Thymus (tissue), 11 donors: Measurements from ENCODE around the gene PNO1. TPM values are rescaled to one million over a fixed set of nuclear protein-coding genes. Genes with fewer than 3 reads are reported as not detected.

Experiments
- DNase-seq, 9 donors: peaks; one replicate each; pipeline ENCODE4 v3.0.0-alpha.2; 2013; ENCODE audit warnings: low spot score in 9 of 9, low read depth in 6 of 9, missing footprints in 1 of 9
- H3K27ac ChIP-seq, 2 donors: one replicate each; pipeline ENCODE4 v1.5.1; 2013; ENCODE audit warnings: control low read depth in 1 of 2, low read depth in 1 of 2, low read length in 1 of 2, mild to moderate bottlenecking in 1 of 2, moderate library complexity in 1 of 2
- H3K27me3 ChIP-seq, 2 donors: one replicate each; pipeline ENCODE4 v1.5.1; 2013; ENCODE audit warnings: low read length in 1 of 2; ENCODE audit not compliant: control insufficient read depth in 2 of 2, insufficient read depth in 1 of 2
- H3K36me3 ChIP-seq, 2 donors: one replicate each; pipeline ENCODE4 v1.5.1; 2013; ENCODE audit warnings: low read length in 1 of 2, mild to moderate bottlenecking in 1 of 2, moderate library complexity in 1 of 2; ENCODE audit not compliant: control insufficient read depth in 2 of 2, insufficient read depth in 2 of 2
- H3K4me1 ChIP-seq, 2 donors: one replicate each; pipeline ENCODE4 v1.5.1; 2013; ENCODE audit warnings: low read length in 2 of 2; ENCODE audit not compliant: control insufficient read depth in 2 of 2, insufficient read depth in 2 of 2
- H3K4me3 ChIP-seq, 2 donors: one replicate each; pipeline ENCODE4 v1.5.1; 2013; ENCODE audit warnings: low read length in 2 of 2, control low read depth in 1 of 2, mild to moderate bottlenecking in 1 of 2
- H3K9me3 ChIP-seq, 2 donors: one replicate each; pipeline ENCODE4 v1.5.1; 2013; ENCODE audit warnings: low read length in 1 of 2, mild to moderate bottlenecking in 1 of 2; ENCODE audit not compliant: control insufficient read depth in 2 of 2, insufficient read depth in 1 of 2
- WGBS: extraction: QIAGEN DNeasy Blood & Tissue Kit; methylation state at CpG from one replicate; pipeline ENCODE4 v1.1.7; 2013; 5-methylcytosine and 5-hydroxymethylcytosine counted together
- polyA plus RNA-seq: library from polyadenylated mRNA; stranded (reverse); fragments of 200-250 nt; gene quantifications from one replicate; pipeline ENCODE4 v1.2.3, GENCODE V29; 2013
- total RNA-seq: library from RNA; stranded (reverse); fragments of 120-200 nt; gene quantifications from one replicate; pipeline ENCODE4 v1.2.4, GENCODE V29; 2013
- donor health status: healthy.

PNO1 gene
- total and polyA plus RNA-seq, 2 donors, result 12.2 to 13.9 TPM

- 53% methylated on average over 8 of the region's 8 CpGs for WGBS
- no peaks in the 10 kb centered on the region for H3K27me3 ChIP-seq
Measured at GRCh38 chr2:68122680-68122964, 35.1 kb upstream of the PNO1 start.

GRCh38 chr2:68124321-68124720 lies 33.4 kb upstream of the PNO1 start:
- no peak for DNase-seq
- 79% methylated on average over 2 of the region's 2 CpGs for WGBS
- H3K4me3 ChIP-seq, result no peak overlapping the region
- no peaks in the 10 kb centered on the region for H3K36me3 ChIP-seq
- peaks cover 0 to 4% of the 10 kb centered on the region in 2 donors for H3K4me1 ChIP-seq
- H3K27ac ChIP-seq, result no peak overlapping the region
- H3K27me3 ChIP-seq, result no peaks in the 10 kb centered on the region
- H3K9me3 ChIP-seq, result no peaks in the 10 kb centered on the region

More at GRCh38 chr2:68122680-68122964, 35.1 kb upstream of the PNO1 start:
- Histone ChIP-seq H3K4me1 (peaks cover 0 to 4% of the 10 kb centered on the region in 2 donors), H3K36me3 (no peaks in the 10 kb centered on the region), H3K27ac (no peak overlapping the region), H3K9me3 (no peaks in the 10 kb centered on the region), H3K4me3 (no peak overlapping the region)
- no peak for DNase-seq

- no peaks in the 10 kb centered on the region for H3K9me3 ChIP-seq
- no peak overlapping the region for H3K27ac ChIP-seq
- H3K36me3 ChIP-seq, result no peaks in the 10 kb centered on the region
- 96% methylated on average over 5 of the region's 5 CpGs for WGBS
- H3K4me1 ChIP-seq, result peaks cover 0 to 4% of the 10 kb centered on the region in 2 donors
- H3K27me3 ChIP-seq, result no peaks in the 10 kb centered on the region
- no peak for DNase-seq
- no peak overlapping the region for H3K4me3 ChIP-seq
Measured at GRCh38 chr2:68125821-68126220, 31.9 kb upstream of the PNO1 start.

- Histone ChIP-seq H3K27me3 (no peaks in the 10 kb centered on the region), H3K4me3 (no peak overlapping the region), H3K4me1 (peaks cover 0 to 4% of the 10 kb centered on the region in 2 donors), H3K9me3 (no peaks in the 10 kb centered on the region), H3K36me3 (no peaks in the 10 kb centered on the region), H3K27ac (no peak overlapping the region)
- 88% methylated on average over 2 of the region's 2 CpGs for WGBS
- DNase-seq, result no peak
Measured at GRCh38 chr2:68126561-68126960, 31.1 kb upstream of the PNO1 start.

GRCh38 chr2:68127358-68128242 lies 30.1 kb upstream of the PNO1 start:
- Histone ChIP-seq H3K4me1 (peaks cover 0 to under 1% of the 10 kb centered on the region in 2 donors), H3K27me3 (no peaks in the 10 kb centered on the region)
- WGBS, result 35% methylated on average over 2 of the region's 2 CpGs

GRCh38 chr2:68134120-68134519 lies 23.6 kb upstream of the PNO1 start:
- H3K27ac ChIP-seq, result no peak overlapping the region
- 96% methylated on average over 1 of the region's 1 CpG for WGBS
- no peak overlapping the region for H3K4me3 ChIP-seq
- peaks cover 2 to 6% of the 10 kb centered on the region in 2 donors for H3K36me3 ChIP-seq
- no peaks in the 10 kb centered on the region for H3K4me1 ChIP-seq
- H3K27me3 ChIP-seq, result no peaks in the 10 kb centered on the region
- no peak for DNase-seq
- no peaks in the 10 kb centered on the region for H3K9me3 ChIP-seq

More at GRCh38 chr2:68127358-68128242, 30.1 kb upstream of the PNO1 start:
- no peak overlapping the region for H3K4me3 ChIP-seq
- H3K36me3 ChIP-seq, result no peaks in the 10 kb centered on the region
- H3K9me3 ChIP-seq, result no peaks in the 10 kb centered on the region
- no peak for DNase-seq
- H3K27ac ChIP-seq, result no peak overlapping the region

- H3K36me3 ChIP-seq, result peaks cover 3 to 6% of the 10 kb centered on the region in 2 donors
- H3K27me3 ChIP-seq, result no peaks in the 10 kb centered on the region
- DNase-seq, result no peak
- H3K4me1 ChIP-seq, result no peaks in the 10 kb centered on the region
- WGBS, result 92% methylated on average over 6 of the region's 6 CpGs
- H3K9me3 ChIP-seq, result no peaks in the 10 kb centered on the region
- no peak overlapping the region for H3K4me3 ChIP-seq
- H3K27ac ChIP-seq, result no peak overlapping the region
Measured at GRCh38 chr2:68134554-68134953, 23.1 kb upstream of the PNO1 start.

GRCh38 chr2:68135448-68136320 lies 22.0 kb upstream of the PNO1 start:
- peaks cover 3 to 6% of the 10 kb centered on the region in 2 donors for H3K36me3 ChIP-seq
- no peak overlapping the region for H3K27ac ChIP-seq

GRCh38 chr2:68141875-68142274 lies 15.8 kb upstream of the PNO1 start:
- DNase-seq, result no peak
- peaks cover 3 to 10% of the 10 kb centered on the region in 2 donors for H3K36me3 ChIP-seq
- H3K9me3 ChIP-seq, result no peaks in the 10 kb centered on the region
- H3K4me3 ChIP-seq, result no peak overlapping the region
- H3K4me1 ChIP-seq, result no peaks in the 10 kb centered on the region
- H3K27me3 ChIP-seq, result no peaks in the 10 kb centered on the region
- 98% methylated on average over 2 of the region's 2 CpGs for WGBS
- H3K27ac ChIP-seq, result no peak overlapping the region

More at GRCh38 chr2:68135448-68136320, 22.0 kb upstream of the PNO1 start:
- no peak overlapping the region for H3K4me3 ChIP-seq
- no peaks in the 10 kb centered on the region for H3K27me3 ChIP-seq
- H3K4me1 ChIP-seq, result no peaks in the 10 kb centered on the region
- WGBS, result 81% methylated on average over 7 of the region's 7 CpGs
- no peaks in the 10 kb centered on the region for H3K9me3 ChIP-seq
- no peak for DNase-seq
